ENCODE data around the gene NEMF.

NEMF gene

GRCh38 chr14:49897414-49897813, 44.8 kb upstream of the NEMF start:
- CTCF ChIA-PET: interaction anchor here (1.0 to 1.3 kb wide), 2 partner anchors 10 to 207 kb away, joined by 3 to 4 read pairs; no protein-coding TSS in a partner anchor
- TF ChIP-seq ZNF629 (tag by site-specific recombination; IDR thresholded peaks at IDR 0.05) (no peak), PBX3 (CRISPR knock-in tag; IDR thresholded peaks at IDR 0.05) (no peak), ZBTB7A (tag by site-specific recombination; IDR thresholded peaks at IDR 0.05; ENCODE audit: low read depth) (no peak), KLF17 (tag by site-specific recombination; IDR thresholded peaks at IDR 0.05) (no peak), ZNF274 (IDR thresholded peaks at IDR 0.05; ENCODE audit: low read length) (no peak), ZNF274 (tag by site-specific recombination; IDR thresholded peaks at IDR 0.05; ENCODE audit: borderline replicate concordance) (no peak), ZNF335 (tag by site-specific recombination; conservative IDR thresholded peaks at IDR 0.05) (no peak), ZSCAN5A (tag by site-specific recombination; IDR thresholded peaks at IDR 0.05) (no peak), ZFP37 (tag by site-specific recombination; IDR thresholded peaks at IDR 0.05) (no peak), ZNF518A (tag by site-specific recombination; conservative IDR thresholded peaks at IDR 0.05; ENCODE audit: low read depth) (no peak), ZNF558 (tag by site-specific recombination; IDR thresholded peaks at IDR 0.05) (no peak), ZNF324 (tag by site-specific recombination; IDR thresholded peaks at IDR 0.05) (no peak), ZNF266 (tag by site-specific recombination; IDR thresholded peaks at IDR 0.05; ENCODE audit: low read depth) (no peak), ZNF221 (tag by site-specific recombination; IDR thresholded peaks at IDR 0.05; ENCODE audit: borderline replicate concordance) (no peak), KLF10 (tag by site-specific recombination; IDR thresholded peaks at IDR 0.05) (no peak), ZIC2 (tag by site-specific recombination; IDR thresholded peaks at IDR 0.05) (no peak), ZNF792 (tag by site-specific recombination; IDR thresholded peaks at IDR 0.05) (no peak), ZNF280C (tag by site-specific recombination; IDR thresholded peaks at IDR 0.05) (no peak)
- H3K4me1 ChIP-seq (ENCODE audit: control insufficient read depth, insufficient read depth, low read length): no peaks in the 10 kb centered on the region; the same call in 1 of the 2 replicates
- POLR2A ChIA-PET: no interaction called here
- H3K36me3 ChIP-seq (ENCODE audit: control insufficient read depth in 2 of 2, insufficient read depth in 1 of 2, low read length in 2 of 2): peaks cover 3 to 27% of the 10 kb centered on the region in 2 experiments; a peak in 2 of 3 replicates
- H3K9me3 ChIP-seq (ENCODE audit: control insufficient read depth, insufficient read depth, low read depth, low read length): no peaks in the 10 kb centered on the region
- H3K27ac ChIP-seq (ENCODE audit: extremely low read depth, low read depth, low read length): no peak overlapping the region
- no peak overlapping the region for H3K4me3 ChIP-seq (ENCODE audit: low read depth, low read length)

All from HEK293 (cell line).